Measurements from ENCODE around the gene PCSK4.

The PCSK4 gene

GRCh38 chr19:1459479-1459878 lies 30.7 kb downstream of the PCSK4 start:
- H3K36me3 ChIP-seq: peaks cover 9 to 16% (median 10%) of the 10 kb centered on the region in 3 donors
- intact Hi-C loops (cut with DNase I; ENCODE audit: low total_unique reads): no loop called here
- no peak overlapping the region for H3K27ac ChIP-seq
- no peak for TF ChIP-seq CTCF (IDR thresholded peaks at IDR 0.05)
- DNase-seq: no peak
- H3K4me1 ChIP-seq: peaks cover 0 to 24% (median 9%) of the 10 kb centered on the region in 4 donors
- peaks cover 0 to 49% of the 10 kb centered on the region in 2 donors for H3K27me3 ChIP-seq
- no peak overlapping the region for H3K4me3 ChIP-seq
- H3K9me3 ChIP-seq: no peaks in the 10 kb centered on the region

GRCh38 chr19:1457892-1458291 lies 32.3 kb downstream of the PCSK4 start:
- Histone ChIP-seq H3K27ac (no peak overlapping the region), H3K27me3 (peaks cover 3 to 59% of the 10 kb centered on the region in 2 donors), H3K4me1 (peaks cover 0 to 38% (median 21%) of the 10 kb centered on the region in 4 donors), H3K9me3 (no peaks in the 10 kb centered on the region), H3K36me3 (peaks cover 9 to 16% (median 10%) of the 10 kb centered on the region in 3 donors), H3K4me3 (no peak overlapping the region)
- intact Hi-C loops (cut with DNase I; ENCODE audit: low total_unique reads): no loop called here
- no peak for DNase-seq
- TF ChIP-seq CTCF (IDR thresholded peaks at IDR 0.05): no peak

GRCh38 chr19:1457031-1457739 lies 33.0 kb downstream of the PCSK4 start:
- H3K4me1 ChIP-seq: peaks cover 0 to 45% (median 24%) of the 10 kb centered on the region in 4 donors
- H3K36me3 ChIP-seq: peaks cover 9 to 16% (median 10%) of the 10 kb centered on the region in 3 donors
- no peak overlapping the region for H3K27ac ChIP-seq
- H3K27me3 ChIP-seq: peaks cover 3 to 67% of the 10 kb centered on the region in 2 donors
- intact Hi-C loops (cut with DNase I; ENCODE audit: low total_unique reads): no loop called here
- no peak for DNase-seq
- no peak overlapping the region for H3K4me3 ChIP-seq
- TF ChIP-seq CTCF (IDR thresholded peaks at IDR 0.05): no peak
- H3K9me3 ChIP-seq: no peaks in the 10 kb centered on the region

- peaks cover 3 to 75% of the 10 kb centered on the region in 2 donors for H3K27me3 ChIP-seq
- intact Hi-C loops (cut with DNase I; ENCODE audit: low total_unique reads): no loop called here
- H3K36me3 ChIP-seq: peaks cover 9 to 15% (median 9%) of the 10 kb centered on the region in 3 donors
These were observed 33.8 kb downstream of the PCSK4 start for GRCh38 chr19:1456121-1456900.

More at GRCh38 chr19:1456121-1456900, 33.8 kb downstream of the PCSK4 start:
- Histone ChIP-seq H3K9me3 (no peaks in the 10 kb centered on the region), H3K4me1 (peaks cover 0 to 54% (median 26%) of the 10 kb centered on the region in 4 donors), H3K27ac (no peak overlapping the region), H3K4me3 (no peak overlapping the region)
- no peak for TF ChIP-seq CTCF (IDR thresholded peaks at IDR 0.05)
- DNase-seq: no peak

Measured in tibial artery (tissue), 4 donors.